Measurements from ENCODE around the gene CELSR2.

GRCh38 chr1:109247401-109248365, 1.7 kb upstream of the CELSR2 start:
- TF ChIP-seq HMGXB4 (CRISPR knock-in tag; IDR thresholded peaks at IDR 0.05; ENCODE audit: borderline replicate concordance): no peak
- no peak for TF ChIP-seq RCOR1 (IDR thresholded peaks at IDR 0.05; ENCODE audit: low read depth, low read length)
- TF ChIP-seq MYC (IDR thresholded peaks at IDR 0.05; ENCODE audit: borderline replicate concordance, low read length): no peak
- no peak for TF ChIP-seq ESRRA (IDR thresholded peaks at IDR 0.05; ENCODE audit: borderline replicate concordance, low read length)
- TF ChIP-seq CBX8 (IDR thresholded peaks at IDR 0.05): no peak
- no peak for TF ChIP-seq CTCF (IDR thresholded peaks at IDR 0.05)
- no peak for TF ChIP-seq RNF2 (IDR thresholded peaks at IDR 0.05; ENCODE audit: borderline replicate concordance, low read depth)
- no peak for TF ChIP-seq SMC3 (IDR thresholded peaks at IDR 0.05)

Data from A549 (cell line).